ENCODE data around the gene P2RX4. TPM values are rescaled to one million over a fixed set of nuclear protein-coding genes. Genes with fewer than 3 reads are reported as not detected.

Gene P2RX4
- polyA plus RNA-seq, 3 donors = 61.8 to 87.7 (median 74.7) TPM

DNA sequence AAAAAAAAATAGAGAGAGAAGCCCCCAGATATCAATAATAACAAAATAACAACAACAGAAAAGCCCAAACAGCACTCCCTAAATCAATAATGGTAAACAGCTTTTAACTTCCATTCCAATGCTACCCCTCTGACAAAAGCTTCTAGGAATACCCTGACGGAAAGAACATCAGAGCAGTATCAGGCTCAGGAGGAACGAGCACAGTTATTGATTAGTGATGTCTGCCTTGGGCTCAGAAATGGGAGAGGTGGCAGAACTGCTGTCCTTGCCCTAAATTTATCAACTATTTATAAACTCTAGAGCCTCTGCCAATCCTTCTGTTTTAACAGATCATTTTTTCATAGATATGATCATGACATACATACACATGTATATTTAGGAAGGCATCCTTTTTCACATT is 41.9 kb downstream of the P2RX4 start:
- Histone ChIP-seq H3K79me2 (ENCODE audit: insufficient read depth, low read length) (no peaks in the 10 kb centered on the region), H3K36me3 (replicated peaks in 1 of 2; ENCODE audit: control insufficient read depth in 1 of 2, insufficient read depth in 2 of 2, low read length in 2 of 2) (peaks cover 93 to 98% of the 10 kb centered on the region in 2 donors), H3K27ac (ENCODE audit: low read depth in 1 of 2, low read length in 2 of 2) (no peak overlapping the region), H3K9me3 (replicated peaks in 1 of 2; ENCODE audit: control insufficient read depth in 1 of 2, insufficient read depth in 1 of 2, low read length in 2 of 2) (no peaks in the 10 kb centered on the region), H3K4me2 (replicated peaks; ENCODE audit: extremely low read depth, low read length, poor library complexity, severe bottlenecking) (no peak overlapping the region), H4K20me1 (ENCODE audit: insufficient read depth, low read length) (peaks cover 78% of the 10 kb centered on the region), H3K4me3 (replicated peaks in 1 of 3; ENCODE audit: low read depth in 2 of 3, low read length in 3 of 3) (no peak overlapping the region), H3K27me3 (ENCODE audit: control insufficient read depth in 2 of 2, insufficient read depth in 2 of 2, low read length in 2 of 2) (no peaks in the 10 kb centered on the region), H2AFZ (ENCODE audit: insufficient read depth, low read depth, low read length, poor library complexity, severe bottlenecking) (no peak overlapping the region), H3K4me1 (ENCODE audit: control insufficient read depth in 1 of 2, insufficient read depth in 2 of 2, low read length in 2 of 2) (no peaks in the 10 kb centered on the region), H3K9ac (ENCODE audit: insufficient read depth, low read length, poor library complexity, severe bottlenecking) (no peak overlapping the region)
- Mint-ChIP-seq H3K27me3 (ENCODE audit: low read depth in 3 of 3) (peaks cover 0 to 2% (median 0%) of the 10 kb centered on the region in 3 donors), H3K27ac (peak overlapping the region in 1 of 7 donors; percentile 42), H3K4me1 (no peaks in the 10 kb centered on the region), H3K4me3 (no peak overlapping the region), H3K9me3 (peaks cover 0 to 4% (median 0%) of the 10 kb centered on the region in 7 donors), H3K36me3 (peaks cover 91 to 99% of the 10 kb centered on the region in 2 donors)
- TF ChIP-seq, protein P1, sequence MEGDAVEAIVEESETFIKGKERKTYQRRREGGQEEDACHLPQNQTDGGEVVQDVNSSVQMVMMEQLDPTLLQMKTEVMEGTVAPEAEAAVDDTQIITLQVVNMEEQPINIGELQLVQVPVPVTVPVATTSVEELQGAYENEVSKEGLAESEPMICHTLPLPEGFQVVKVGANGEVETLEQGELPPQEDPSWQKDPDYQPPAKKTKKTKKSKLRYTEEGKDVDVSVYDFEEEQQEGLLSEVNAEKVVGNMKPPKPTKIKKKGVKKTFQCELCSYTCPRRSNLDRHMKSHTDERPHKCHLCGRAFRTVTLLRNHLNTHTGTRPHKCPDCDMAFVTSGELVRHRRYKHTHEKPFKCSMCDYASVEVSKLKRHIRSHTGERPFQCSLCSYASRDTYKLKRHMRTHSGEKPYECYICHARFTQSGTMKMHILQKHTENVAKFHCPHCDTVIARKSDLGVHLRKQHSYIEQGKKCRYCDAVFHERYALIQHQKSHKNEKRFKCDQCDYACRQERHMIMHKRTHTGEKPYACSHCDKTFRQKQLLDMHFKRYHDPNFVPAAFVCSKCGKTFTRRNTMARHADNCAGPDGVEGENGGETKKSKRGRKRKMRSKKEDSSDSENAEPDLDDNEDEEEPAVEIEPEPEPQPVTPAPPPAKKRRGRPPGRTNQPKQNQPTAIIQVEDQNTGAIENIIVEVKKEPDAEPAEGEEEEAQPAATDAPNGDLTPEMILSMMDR (IDR thresholded peaks at IDR 0.05) = no peak
- WGBS (ENCODE audit: insufficient coverage) = no CpG with 5 or more reads among the region's 2 CpGs
- DNase-seq = no peak
- intact Hi-C loops (cut with micrococcal nuclease) = no loop called here

DNA sequence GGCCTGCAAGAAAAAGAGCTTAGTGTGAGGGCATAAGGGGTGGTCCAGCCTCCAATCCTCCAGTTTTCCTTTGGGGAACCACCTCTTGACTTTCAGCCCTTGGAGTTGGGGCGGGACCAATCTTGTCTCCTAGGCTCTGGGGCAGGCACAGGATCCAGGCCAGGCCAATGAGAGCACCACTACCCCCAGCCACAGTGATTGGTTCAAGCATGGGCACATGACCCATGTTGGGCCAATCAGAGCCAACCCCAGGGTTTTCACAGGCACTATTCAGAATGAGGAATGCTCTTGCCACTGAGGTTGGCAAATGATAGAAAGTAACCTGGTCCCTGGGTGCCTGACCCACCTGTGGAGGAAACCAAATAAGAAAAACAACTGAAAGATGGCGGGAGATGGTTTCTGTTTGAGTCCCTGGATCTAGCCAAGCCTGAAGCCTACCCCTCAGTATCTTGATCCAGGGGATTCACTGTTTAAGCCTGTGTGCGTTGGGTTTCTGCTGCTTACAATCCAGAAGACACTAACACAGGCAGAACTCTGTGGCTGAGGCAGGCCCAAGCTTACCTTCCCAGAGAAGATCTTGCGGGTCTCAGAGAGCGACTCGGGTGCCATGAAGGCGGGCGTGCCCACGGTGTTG is 42.9 kb downstream of the P2RX4 start:
- Mint-ChIP-seq H3K9me3 (peaks cover 0 to 4% (median 0%) of the 10 kb centered on the region in 7 donors), H3K27ac (peak overlapping the region in 6 of 7 donors; percentile 5 to 47 (median 36)), H3K36me3 (peaks cover 87 to 99% of the 10 kb centered on the region in 2 donors), H3K27me3 (ENCODE audit: low read depth in 3 of 3) (peaks cover 0 to 2% (median 0%) of the 10 kb centered on the region in 3 donors), H3K4me1 (no peaks in the 10 kb centered on the region), H3K4me3 (no peak overlapping the region)
- intact Hi-C loops (cut with micrococcal nuclease) = no loop called here
- no peak overlapping the region for H3K9ac ChIP-seq (ENCODE audit: insufficient read depth, low read length, poor library complexity, severe bottlenecking)
- peaks cover 86 to 98% of the 10 kb centered on the region in 2 donors for H3K36me3 ChIP-seq (replicated peaks in 1 of 2; ENCODE audit: control insufficient read depth in 1 of 2, insufficient read depth in 2 of 2, low read length in 2 of 2)
- DNase-seq = no peak
- no peaks in the 10 kb centered on the region for H3K27me3 ChIP-seq (ENCODE audit: control insufficient read depth in 2 of 2, insufficient read depth in 2 of 2, low read length in 2 of 2)
- 88% methylated on average over 8 of the region's 9 CpGs for WGBS (ENCODE audit: insufficient coverage)
- no peaks in the 10 kb centered on the region for H3K9me3 ChIP-seq (replicated peaks in 1 of 2; ENCODE audit: control insufficient read depth in 1 of 2, insufficient read depth in 1 of 2, low read length in 2 of 2)
- no peaks in the 10 kb centered on the region for H3K79me2 ChIP-seq (ENCODE audit: insufficient read depth, low read length)
- H2AFZ ChIP-seq (ENCODE audit: insufficient read depth, low read depth, low read length, poor library complexity, severe bottlenecking) = no peak overlapping the region
- TF ChIP-seq, protein P1 (IDR thresholded peaks at IDR 0.05) = no peak
- no peak overlapping the region for H3K4me3 ChIP-seq (replicated peaks in 1 of 3; ENCODE audit: low read depth in 2 of 3, low read length in 3 of 3)
- H4K20me1 ChIP-seq (ENCODE audit: insufficient read depth, low read length) = peaks cover 77% of the 10 kb centered on the region
- H3K27ac ChIP-seq (ENCODE audit: low read depth in 1 of 2, low read length in 2 of 2) = no peak overlapping the region
- no peaks in the 10 kb centered on the region for H3K4me1 ChIP-seq (ENCODE audit: control insufficient read depth in 1 of 2, insufficient read depth in 2 of 2, low read length in 2 of 2)
- no peak overlapping the region for H3K4me2 ChIP-seq (replicated peaks; ENCODE audit: extremely low read depth, low read length, poor library complexity, severe bottlenecking)
